Measurements from ENCODE around the gene GK.

- no peak for TF ChIP-seq REST (IDR thresholded peaks at IDR 0.05; ENCODE audit: insufficient read depth in 1 of 2, low read depth in 2 of 2, low read length in 2 of 2)
- no peak for TF ChIP-seq TAF1 (IDR thresholded peaks at IDR 0.05; ENCODE audit: borderline replicate concordance, insufficient read depth, low read length)
- TF ChIP-seq POLR2AphosphoS5 (IDR thresholded peaks at IDR 0.05; ENCODE audit: low read depth, low read length): no peak
- TF ChIP-seq SIN3A (IDR thresholded peaks at IDR 0.05; ENCODE audit: borderline replicate concordance, insufficient read depth, low read length): no peak
- no peak for TF ChIP-seq FOXP2 (optimal IDR thresholded peaks at IDR 0.05; ENCODE audit: borderline replicate concordance, extremely low read depth, extremely low read length, insufficient read depth)
These were observed 82.6 kb downstream of the GK start for GRCh38 chrX:30735839-30736238.

Data from PFSK-1 (cell line).